SH-SY5Y (cell line): ENCODE data around the gene LAPTM5.

Source experiments
- GATA2 ChIP-seq: IDR thresholded peaks from 2 replicates; pipeline ENCODE4 v1.6.1; 2011; ENCODE audit warnings: mild to moderate bottlenecking, low read depth, low read length
- GATA3 ChIP-seq: IDR thresholded peaks from 2 replicates; pipeline ENCODE4 v1.6.1; 2011; ENCODE audit warnings: low read depth, mild to moderate bottlenecking, low read length, moderate library complexity

GRCh38 chr1:30714536-30715090 lies 43.0 kb downstream of the LAPTM5 start:
- TF ChIP-seq GATA2 (no peak), GATA3 (no peak)
